IPS-11a (cell line): ENCODE results near the gene BTBD19.
"Not testable (repeated sequence)": the region's sequence is repeated elsewhere in the genome, so short reads cannot be mapped to it uniquely, and the experiment has no call there.

Experiments
- H3K4me3 ChIP-seq: one replicate; pipeline ENCODE4 v1.5.1; 2013; ENCODE audit warnings: low read depth, low read length, control low read depth

BTBD19 gene

DNA sequence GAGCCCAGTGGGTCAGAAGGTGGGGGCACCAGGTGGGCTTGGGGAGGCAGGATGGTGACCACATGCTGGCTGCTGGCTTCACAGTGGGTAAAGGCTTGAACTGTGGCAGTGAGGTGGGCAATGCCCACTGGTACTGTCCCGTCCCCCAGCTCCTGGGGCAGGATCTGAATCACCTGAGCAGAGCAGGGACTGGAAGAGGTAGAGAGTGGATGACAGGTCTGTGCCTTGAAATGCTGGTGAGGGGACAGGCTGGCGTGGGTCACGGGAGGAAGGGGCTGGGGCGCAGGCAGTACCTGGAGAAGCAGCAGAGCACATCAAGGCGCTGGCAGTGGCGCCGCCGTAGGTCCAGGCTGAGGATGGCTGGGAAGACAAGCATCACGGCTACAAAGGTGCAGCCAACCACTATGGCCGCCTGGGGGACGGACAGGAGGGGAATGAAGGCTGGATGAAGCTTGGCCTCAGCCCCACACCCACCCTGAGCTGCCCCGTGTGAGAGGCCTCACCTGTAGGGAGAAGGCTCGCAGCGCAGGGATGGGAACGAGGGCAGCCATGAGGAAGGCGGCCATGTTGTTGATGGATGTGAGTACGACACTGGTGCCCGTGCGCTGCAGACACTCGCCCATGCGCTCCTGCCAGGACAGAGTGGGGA lies 19.8 kb downstream of the BTBD19 start:
- H3K4me3 ChIP-seq = no peak overlapping the region

DNA sequence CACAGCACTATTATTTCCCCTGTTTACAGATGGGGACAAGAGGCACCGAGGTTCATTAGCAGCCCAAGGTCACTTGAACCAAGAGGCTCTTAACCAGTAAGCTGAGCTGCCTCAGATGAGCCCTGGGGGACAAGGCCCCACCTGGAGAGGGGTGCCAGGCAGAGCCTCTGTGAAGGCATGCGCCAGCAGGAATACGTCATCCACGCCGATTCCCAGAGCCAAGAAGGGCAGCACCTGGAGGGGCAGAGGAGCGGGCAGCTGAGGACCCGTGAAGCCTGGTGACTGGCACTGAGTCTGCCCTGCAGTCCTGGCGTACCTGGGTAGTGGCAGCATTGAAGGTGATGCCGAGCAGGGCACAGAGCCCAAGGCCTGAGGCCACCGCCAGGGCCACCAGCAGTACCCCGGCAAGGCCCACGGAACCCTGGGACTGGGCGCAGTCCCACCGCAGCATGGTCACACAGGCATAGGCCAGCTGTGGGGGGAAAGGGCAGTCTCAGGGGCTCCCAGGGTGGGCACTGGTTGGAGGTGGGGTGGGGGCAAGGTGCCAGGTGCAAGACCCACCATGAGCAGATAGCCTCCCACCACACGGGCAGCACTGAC lies 20.6 kb downstream of the BTBD19 start:
- H3K4me3 ChIP-seq = no peak overlapping the region

DNA sequence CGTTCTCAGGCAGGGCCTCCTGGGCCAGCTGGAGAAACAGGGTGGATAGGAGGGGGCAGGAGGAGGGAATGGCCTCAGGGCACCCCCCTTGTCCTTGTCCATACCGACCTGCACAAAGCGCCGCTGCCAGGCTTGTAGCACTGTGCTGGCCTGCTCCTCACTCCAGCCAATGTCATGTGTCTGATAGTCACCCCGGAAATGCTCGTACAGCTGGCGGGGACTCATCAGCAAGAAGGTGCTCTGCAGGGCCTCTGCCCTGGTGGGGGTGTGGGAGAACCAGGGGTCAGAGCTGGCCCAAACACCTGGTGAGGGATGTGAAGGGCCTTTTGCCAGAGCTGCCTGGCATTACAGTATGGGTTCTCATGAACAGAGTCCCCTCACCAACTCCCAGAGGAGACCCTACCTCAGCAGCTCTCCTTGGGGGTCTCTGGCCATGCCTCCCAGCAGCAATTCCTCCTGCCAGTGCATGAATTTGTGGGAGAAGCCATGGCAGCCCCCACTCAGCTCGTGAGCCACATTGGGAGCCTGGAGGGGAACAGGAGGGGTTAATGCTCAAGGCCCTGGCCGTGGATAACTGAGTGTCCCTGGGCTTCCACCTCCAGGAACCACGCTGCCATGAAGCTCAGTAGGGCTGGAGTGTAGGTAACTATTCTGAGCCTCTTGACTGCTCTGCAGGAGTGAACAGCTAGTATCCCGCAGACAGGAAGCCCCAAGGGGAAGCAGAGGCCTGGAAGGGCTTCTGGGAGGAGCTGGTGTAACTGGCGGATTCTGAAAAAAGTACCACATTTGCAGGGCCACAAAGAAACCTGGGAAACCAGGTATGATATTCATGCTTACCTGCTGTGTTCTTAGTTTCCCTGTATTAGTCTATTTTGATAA lies 21.4 kb downstream of the BTBD19 start:
- no peak overlapping the region for H3K4me3 ChIP-seq

DNA sequence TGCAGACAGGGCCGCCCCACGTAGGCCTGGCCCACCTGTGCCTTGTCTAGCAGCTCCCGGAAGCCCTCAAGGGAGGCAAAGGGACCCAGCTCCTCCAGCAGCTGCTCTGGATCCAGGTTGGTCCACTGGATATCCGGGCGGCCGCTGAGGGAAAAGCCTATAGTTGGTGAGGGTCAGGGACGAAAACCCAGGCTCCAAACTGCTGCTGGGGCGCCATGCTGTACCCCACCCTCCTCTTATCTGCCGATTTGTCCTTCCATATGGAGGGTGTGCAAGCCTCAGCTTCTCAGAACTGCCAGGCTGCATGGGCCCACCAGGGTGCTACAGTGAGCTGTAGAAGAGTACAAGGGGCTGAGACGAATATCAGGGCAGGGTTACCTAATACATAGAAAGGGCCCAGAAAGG lies 22.6 kb downstream of the BTBD19 start:
- H3K4me3 ChIP-seq = no peak overlapping the region

DNA sequence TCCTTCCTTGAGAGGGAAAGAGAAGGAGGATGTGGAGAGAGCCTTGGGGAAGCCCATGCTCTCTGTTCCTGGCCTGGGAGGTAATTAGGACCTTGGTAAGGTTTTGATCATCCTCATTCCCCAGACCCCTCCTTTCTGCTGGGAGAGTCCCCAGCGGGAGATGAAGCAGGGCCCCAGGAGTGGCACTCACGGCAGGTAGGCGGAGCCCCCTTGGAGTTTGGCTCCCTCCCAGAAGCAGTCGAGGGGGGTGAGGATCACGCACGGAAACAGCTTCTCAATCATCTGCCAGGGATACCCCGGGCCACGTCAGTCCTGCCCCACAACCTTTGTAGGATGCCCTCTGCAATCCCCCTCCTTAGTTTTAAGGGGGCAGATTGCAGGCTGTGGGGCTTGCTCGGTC lies 23.2 kb downstream of the BTBD19 start:
- H3K4me3 ChIP-seq = no peak overlapping the region

DNA sequence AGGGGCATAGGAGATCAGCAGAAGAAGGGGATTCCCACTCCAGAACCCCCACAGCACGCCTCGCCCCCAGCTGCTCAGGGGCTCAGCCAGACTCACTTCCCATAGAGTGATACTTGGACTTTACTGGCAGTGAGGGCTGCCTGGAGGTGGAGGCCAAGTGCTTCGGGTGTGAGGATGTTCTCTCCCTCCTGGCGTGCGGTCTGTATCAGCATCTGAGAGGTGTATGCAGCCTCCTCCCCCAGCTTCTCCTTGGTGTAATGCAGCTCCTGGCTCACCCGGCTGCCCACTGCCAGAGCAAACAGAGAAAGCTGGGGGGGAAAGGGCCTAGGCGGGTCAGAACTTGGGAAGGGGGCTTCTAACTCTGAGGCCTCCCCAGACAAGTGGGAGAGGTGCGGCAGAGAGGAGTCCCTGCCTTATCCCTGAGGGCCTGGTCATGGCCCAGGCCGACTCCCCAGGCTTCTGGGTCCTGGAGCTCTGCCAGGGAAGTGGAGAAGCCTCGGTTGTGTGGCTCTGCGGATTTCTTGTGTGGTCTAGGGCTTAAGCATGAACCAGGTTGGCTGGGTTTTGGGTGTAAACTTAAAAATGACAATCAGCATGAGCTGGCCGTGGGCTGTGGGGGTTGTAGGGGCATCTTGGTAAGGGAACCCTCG lies 23.9 kb downstream of the BTBD19 start:
- no peak overlapping the region for H3K4me3 ChIP-seq

DNA sequence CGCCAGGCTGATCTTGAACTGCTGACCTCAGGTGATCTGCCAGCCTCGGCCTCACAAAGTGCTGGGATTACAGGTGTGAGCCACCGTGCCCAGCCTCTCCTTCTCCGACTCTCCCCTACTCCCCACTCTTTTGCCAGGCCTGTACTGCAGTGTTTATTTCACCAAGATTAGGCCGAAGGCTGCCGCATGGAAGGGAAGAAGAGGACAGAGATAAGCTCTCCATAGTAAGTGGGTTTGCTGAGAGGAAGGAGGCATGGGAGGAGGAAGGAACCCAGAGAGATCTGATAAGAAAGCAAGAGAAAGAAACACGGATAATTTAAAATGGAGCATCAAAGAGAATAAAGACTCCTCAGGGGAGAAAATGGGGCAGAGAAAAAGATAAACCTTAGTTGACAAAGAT lies 26.0 kb downstream of the BTBD19 start:
- no peak overlapping the region for H3K4me3 ChIP-seq

DNA sequence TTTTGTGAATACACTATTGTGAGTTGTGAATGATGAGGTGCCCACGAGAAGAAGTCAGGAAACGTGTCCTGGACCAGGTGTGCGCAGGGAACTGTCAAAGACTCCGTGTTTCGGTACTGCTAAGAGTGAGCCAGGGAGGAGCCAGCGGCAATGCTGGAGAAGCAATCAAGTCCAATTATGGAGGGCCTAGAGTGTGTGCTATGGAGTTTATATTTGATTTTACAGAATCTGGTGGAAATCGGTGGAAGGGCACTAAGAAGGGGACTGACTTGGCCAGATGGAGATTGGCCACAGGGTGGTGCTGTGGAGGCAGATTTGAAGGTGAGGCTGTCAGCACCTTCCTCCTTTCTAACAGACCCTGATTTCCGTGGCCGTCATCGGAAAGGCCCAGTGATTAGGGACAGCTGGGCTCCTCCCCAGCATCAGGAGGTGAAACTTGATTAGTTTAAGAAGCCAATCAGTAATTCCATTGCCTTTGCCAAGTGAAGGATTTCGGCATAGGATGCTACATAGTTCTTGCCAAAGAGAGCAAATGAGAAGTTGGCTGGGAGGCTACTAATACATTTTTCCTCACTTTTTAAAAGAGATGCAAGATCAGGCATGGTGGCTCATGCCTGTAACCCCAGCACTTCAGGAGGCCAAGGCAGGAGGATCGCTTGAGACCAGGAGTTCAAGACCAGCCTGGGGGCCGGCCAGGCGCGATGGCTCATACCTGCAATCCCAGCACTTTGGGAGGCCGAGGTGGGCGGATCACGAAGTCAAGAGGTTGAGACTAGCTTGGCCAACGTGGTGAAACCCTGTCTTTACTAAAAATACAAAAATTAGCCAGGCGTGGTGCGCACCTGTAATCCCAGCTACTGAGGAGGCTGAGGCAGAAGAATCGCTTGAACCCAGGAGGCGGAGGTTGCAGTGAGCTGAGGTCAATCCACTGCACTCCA lies 27.7 kb downstream of the BTBD19 start:
- H3K4me3 ChIP-seq = no peak overlapping the region

DNA sequence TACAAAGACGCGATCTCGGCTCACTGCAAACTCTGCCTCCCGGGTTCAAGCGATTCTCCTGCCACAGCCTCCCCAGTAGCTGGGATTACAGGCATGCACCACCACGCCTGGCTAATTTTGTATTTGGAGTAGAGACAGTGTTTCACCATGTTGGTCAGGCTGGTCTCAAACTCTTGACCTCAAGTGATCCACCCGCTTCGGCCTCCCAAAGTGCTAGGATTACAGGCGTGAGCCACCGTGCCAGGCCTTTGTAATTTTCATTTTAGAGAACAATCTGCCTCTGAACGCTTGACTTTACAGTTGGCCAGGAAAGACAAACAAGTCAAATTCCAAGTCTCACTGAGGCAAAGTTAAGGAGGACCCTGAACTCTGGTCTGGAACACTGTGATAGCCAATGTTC lies 30.0 kb downstream of the BTBD19 start:
- H3K4me3 ChIP-seq = not testable (repeated sequence)

DNA sequence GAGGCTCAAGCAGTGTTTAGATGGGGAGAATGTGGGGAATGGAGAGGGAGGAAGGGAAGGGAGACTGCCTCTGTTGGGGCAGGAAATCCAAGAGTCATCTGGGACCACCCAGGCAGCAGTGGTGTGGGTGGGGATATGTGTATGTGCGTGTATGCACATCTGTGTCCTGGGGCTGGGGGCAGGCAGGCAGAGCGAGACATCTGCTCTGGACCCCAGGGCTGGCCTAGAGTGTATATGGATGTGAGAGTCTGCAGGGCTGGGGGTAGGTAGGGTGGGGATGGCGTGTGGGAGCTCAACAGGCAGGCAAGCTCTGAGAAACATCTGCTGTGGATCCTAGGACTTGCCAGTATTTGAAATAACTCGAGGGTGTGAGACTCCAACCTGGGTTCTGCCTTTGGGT lies 31.3 kb downstream of the BTBD19 start:
- H3K4me3 ChIP-seq = no peak overlapping the region

DNA sequence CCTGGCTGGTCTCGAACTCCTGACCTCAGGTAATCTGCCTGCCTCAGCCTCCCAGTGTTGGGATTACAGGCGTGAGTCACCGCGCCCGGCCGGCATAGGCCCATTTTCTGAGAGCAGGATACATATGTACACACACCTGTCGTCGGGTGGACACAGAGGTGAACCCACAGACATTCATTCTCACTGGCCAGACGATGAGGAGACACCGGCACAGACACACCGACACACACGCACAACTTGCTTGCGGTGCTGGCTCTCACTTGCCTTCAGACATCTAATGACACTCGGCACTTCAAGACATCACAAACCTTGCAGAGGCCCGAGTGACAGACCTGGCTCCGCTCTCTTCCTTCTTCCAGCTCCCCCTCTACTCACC lies 34.2 kb downstream of the BTBD19 start:
- peak overlapping the region; percentile 57 for H3K4me3 ChIP-seq

DNA sequence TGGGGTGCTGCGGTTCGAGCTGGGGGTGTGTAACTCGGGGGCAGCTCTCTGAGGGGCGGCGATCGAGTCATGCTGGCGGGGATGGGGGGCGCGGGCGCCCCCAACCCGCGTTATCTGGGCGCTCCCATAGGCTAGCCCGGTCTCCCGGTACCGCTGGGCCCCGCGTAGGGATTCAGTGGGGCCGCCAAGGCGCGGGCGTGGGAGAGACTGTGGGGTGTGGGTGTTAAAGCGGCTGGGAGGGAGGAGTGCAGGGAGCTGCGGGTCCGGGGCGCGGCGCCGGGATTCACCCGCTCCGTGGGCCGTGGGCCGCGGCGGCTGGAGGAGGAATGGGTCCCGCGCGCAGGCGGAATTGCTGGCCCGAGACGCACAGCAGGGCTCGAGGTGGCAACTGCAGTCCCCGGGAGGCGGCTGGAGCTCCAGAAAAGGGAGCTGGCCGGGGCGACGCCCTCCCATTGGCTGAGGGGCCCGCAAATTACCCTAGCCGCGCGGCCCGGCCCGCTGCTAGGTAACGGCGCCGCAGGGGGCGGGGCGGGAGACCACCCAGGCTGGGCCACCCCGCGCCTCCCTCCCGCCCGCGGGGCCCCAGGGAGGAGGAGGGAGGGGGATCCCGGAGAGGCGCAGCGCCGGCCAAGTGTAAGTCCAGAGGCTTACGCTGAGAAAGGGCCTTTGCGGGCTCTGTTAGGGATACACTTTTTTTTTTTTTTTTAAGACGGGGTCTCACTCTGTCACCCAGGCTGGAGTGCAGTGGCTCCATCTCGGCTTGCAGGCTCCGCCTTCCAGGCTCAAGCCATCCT lies 34.7 kb downstream of the BTBD19 start, which contains the start of gene PTCH2:
PTCH2 (minus strand) TSS at position 392 of the 794 bp plus-strand sequence; CDS start at position 71, 321 bp downstream.
- peak within 1 kb of the TSS; percentile 57 for H3K4me3 ChIP-seq

DNA sequence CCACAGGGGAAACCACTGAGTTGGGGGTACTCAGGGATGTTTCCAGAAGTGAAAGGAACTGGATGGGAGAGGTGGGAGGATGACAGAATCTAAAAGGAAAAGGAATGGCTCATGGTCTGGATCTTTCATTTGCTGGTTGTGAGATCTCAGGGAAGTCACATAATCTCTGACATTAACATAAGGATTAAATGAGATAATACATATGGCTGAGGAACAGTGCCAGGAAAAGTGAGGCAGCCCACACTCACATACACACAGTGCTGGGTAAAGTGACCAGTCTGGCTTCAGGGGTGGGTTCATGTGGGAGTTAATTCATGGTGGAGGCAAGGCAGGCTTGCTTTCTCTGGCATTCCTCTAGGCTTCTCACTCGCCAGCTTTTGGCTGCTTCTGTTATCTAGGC lies 38.7 kb downstream of the BTBD19 start:
- H3K4me3 ChIP-seq = no peak overlapping the region

DNA sequence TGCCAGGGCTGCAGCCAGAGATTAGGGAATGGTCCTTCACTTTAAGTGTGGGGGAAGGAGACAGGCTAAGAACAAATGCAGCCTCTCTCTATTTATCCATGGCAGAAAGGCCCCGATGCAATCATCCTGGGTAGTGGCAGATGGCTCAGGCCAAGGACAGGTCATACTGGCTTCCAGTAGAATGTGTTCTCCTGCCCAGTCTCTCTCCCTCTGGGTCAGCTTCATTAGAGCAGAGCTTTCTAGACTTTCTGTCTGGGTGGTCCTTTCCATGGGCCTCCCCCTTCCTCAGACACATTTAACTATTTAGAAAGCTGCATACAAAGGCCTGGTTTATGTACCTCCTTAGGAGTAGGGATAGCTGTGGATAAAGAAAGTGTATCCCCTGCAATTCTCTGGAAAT lies 39.5 kb downstream of the BTBD19 start:
- H3K4me3 ChIP-seq = no peak overlapping the region

DNA sequence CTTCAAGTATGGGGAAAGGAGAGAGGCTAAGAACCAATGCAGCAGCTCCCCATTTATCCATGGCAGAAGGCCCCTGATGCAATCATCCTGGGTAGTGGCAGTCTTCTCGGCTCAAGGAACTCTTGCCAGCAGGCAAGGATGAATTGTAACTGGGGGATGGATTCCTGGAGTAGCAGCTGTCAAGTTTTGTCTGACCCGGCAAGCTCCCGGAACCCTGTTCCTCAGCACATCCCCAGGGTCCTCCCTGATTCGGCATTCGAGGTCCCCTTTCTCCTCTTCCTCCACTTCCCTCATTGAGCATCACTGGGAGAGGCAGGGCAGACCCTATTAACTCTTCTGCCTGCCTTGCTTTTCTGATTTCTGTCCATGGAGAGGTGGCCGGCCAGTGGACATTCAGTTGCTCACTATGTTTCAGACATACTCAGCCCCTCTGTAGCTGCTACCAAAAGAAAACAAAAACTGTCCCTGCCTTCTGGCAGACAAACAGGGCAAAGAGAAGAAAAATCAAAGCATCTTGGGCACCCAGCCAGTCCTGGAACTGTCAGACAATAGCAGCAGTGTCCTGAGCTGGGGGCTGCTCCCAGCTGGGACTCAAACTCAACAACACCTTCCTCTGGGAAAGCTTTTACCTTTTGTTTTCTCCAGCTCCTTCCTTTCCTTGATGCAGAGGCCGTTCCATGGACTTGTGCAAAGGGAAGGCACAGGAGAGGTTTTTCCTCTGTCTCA lies 40.3 kb downstream of the BTBD19 start:
- no peak overlapping the region for H3K4me3 ChIP-seq

DNA sequence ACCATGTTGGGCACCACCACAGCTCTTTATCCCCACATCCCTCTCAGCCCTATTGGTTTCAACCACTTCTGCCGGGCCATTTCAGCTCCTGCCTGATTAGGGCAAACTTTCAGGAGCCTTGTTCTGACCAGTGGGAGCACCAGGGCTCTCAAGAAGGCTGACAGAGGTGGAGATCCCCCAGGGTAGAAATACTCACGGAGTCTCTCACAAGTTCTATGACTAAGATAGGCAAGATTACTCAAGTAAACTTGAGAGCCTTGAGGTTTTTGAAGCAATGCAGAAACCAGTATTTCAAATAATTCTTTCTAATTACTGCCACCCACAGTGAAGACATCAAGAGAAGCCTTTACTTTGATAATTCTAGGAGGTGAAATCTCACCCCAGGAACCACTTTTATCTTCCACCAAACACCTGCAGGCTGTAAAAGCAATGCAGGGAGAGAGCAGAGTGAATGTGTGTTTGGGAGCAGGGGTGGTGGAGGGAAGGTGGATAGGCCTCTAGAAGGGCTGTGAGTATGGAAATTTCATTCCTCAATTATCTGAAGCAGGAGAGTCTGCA lies 41.3 kb downstream of the BTBD19 start:
- H3K4me3 ChIP-seq = no peak overlapping the region

DNA sequence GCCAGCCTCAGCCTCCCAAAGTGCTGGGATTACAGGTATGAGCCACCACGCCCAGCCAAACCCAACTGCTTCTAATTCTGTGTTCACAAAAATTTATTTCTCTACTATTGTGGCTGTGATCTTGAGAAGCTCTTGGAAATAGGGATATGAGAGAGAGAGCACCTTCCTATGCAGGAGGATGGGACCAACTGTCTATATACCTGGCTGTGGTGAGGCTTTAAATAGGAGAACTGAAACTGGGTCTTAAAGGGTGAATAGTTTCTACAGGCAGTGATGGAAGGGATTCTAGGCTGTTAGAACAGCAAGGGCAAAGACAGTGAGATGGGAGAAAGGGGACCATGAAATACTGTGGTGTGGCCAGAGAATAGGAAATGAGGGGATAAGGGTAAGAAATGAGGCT lies 43.0 kb downstream of the BTBD19 start:
- H3K4me3 ChIP-seq = no peak overlapping the region

DNA sequence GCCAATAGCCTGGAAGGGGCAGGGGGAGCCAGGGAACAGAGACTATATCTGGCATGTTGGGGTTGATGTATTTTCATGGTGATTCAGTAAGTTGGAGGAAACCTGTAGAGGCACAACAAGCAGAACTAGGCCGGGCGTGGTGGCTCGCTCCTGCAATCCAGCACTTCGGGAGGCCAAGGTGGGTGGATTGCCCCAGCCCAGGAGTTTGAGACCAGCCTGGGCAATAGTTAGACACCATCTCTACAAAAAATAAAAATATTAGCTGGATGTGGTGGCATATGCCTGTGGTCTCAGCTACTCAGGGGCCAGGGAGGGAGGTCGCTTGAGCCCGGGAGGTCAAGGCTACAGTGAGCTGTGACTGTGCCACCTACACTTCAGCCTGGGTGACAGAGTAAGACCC lies 44.9 kb downstream of the BTBD19 start:
- H3K4me3 ChIP-seq = no peak overlapping the region

DNA sequence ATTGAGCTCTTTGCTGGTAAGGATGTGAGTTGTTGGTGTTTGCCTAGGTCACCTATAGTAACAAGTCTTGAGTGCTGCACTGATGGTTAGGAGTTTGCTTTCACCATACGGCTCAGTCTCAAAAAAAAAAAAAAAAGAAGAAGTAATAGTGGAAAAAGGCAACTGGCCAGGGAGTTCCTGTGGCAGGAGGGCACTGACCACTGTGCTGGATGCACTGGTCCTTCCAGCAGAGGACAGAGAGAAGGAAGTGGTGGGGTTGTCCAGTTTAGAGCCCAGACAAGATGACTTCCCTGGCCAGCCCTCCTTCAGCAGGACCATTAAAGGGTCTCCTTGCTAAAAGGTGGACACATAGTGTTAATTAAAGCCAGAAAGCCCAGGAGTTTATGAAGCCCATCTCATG lies 46.6 kb downstream of the BTBD19 start:
- no peak overlapping the region for H3K4me3 ChIP-seq
